Testis (tissue), 2 donors: ENCODE results near the gene IFT43.

ENCODE experiments used
- CTCF ChIP-seq, 3 experiments: fragments of 450-650 bp in 2 of 3; fragments of 200-600 bp in 1 of 3; sonication (generic) in 1 of 3; IDR thresholded peaks; one replicate each; pipeline ENCODE4 v1.5.1; 2016 to 2019; ENCODE audit warnings: antibody characterized with exemption in 3 of 3, mild to moderate bottlenecking in 2 of 3, moderate library complexity in 1 of 3
- POLR2A ChIP-seq: fragments of 450-650 bp; IDR thresholded peaks from one replicate; pipeline ENCODE4 v1.6.1; 2017; ENCODE audit warnings: antibody characterized with exemption, mild to moderate bottlenecking, moderate library complexity

GRCh38 chr14:76129851-76130576, 144.5 kb downstream of the IFT43 start:
- no peak for TF ChIP-seq POLR2A
- TF ChIP-seq CTCF (IDR thresholded peaks at IDR 0.05): no peak
